GM18867 (cell line): ENCODE data around the gene SCYL3.
"Not testable (repeated sequence)": the region's sequence is repeated elsewhere in the genome, so short reads cannot be mapped to it uniquely, and the experiment has no call there.

ENCODE experiments used
- ATAC-seq: cut with Tn5 transposase; IDR thresholded peaks from one replicate; pipeline ENCODE4 v1.9.1; 2021; ENCODE audit warnings: mild to moderate bottlenecking, moderate library complexity; ENCODE audit not compliant: unreplicated experiment

SCYL3 gene

DNA sequence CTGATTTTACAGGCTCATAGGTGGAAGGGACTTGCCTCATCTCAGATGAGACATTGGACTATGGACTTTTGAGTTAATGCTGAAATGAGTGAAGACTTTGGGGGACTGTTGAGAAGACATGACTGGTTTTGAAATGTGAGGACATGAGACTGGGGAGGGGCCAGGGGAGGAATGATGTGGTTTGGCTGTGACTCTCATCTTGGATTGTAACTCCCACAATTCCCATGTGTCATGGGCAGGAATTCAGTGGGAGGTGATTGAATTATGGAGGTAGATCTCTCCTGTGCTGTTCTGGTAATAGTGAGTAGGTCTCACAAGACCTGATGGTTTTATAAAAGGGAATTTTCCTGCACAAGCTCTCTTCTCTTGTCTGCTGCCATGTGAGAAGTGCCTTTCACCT is 20.8 kb downstream of the SCYL3 start:
- ATAC-seq = no peak

- not testable (repeated sequence) for ATAC-seq
These were observed 21.7 kb downstream of the SCYL3 start for GRCh38 chr1:169871988-169872387.

- no peak for ATAC-seq
These were observed 24.3 kb downstream of the SCYL3 start for GRCh38 chr1:169869426-169869825.

GRCh38 chr1:169868978-169869377 is 24.7 kb downstream of the SCYL3 start:
- ATAC-seq = no peak

GRCh38 chr1:169867012-169867675 is 26.6 kb downstream of the SCYL3 start:
- ATAC-seq = no peak

DNA sequence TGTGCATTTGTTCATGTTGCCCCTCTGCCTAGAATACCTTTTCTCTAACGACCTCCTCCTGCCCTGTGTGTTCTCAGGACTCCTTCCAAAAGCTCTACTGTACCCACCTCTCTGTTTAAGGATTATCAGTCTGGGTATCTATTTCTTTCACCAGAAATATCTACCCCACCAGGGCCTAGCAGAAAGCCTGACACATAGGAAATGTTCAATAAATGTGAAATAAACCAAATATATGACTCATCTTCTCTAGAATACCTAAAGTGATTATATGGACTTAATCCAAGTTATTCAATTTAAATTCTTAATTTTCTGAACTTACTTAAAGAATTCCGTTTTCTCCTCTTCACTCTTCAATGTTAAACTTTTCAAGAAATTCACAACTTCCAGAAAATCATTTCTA is 27.1 kb downstream of the SCYL3 start:
- no peak for ATAC-seq

- not testable (repeated sequence) for ATAC-seq
These were observed 29.2 kb downstream of the SCYL3 start for GRCh38 chr1:169864531-169864930.

DNA sequence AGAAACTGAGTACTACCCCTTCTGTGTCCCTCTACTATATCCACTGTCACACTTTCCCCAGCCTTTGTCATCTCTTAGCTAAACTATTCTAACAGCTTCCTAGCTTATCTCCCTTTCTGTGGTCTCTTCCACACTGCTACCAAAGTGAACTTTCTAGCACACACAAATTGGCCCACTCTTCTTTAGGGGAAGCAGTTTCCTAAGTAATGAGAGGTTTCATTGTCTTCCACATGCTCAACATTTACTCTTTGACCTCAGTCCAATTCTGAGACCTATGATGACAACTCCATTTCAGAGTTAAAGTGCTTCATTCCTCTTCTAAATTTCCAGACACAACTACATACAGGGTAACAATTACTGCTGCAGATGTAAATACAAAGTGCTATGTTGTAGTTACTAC is 32.9 kb downstream of the SCYL3 start:
- ATAC-seq = no peak

- ATAC-seq = no peak
These were observed 33.5 kb downstream of the SCYL3 start for GRCh38 chr1:169860187-169860586.

DNA sequence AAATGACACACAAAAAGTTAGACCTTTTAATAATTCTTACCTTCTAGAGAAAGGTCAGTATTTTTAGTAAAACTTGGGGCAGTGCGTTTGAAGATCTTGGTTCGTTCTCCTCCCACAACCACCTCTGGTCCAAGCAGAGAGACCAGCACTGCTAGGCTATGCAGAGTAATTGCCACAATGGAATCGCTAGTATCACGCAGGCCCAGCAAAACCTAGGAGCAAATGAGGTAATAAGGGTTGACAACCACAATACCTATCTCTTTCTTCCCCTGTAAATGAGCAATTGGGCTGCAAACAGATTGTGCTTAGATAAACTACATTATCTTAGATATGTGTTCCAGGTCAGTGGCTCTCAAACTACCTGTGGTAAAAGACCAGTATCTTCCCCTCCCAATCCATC is 34.7 kb downstream of the SCYL3 start:
- ATAC-seq = no peak

DNA sequence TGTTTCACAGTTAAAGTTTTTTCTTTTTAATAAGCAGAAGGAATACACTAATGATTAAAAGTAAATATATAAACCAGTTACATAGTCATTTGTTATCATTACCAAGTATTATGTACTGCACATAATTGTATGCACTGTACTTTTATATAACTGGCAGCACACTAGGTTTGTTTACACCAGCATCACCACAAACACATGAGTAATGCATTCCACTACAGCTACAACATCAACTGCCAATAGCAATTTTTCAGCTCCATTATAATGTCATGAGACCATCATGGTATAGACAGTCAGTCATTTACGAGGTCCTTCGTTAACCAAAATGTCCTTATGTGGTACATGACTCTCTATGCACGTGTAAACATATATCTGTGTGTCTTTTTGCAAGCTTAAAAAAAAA is 35.2 kb downstream of the SCYL3 start:
- no peak for ATAC-seq

GRCh38 chr1:169853341-169853740 is 40.4 kb downstream of the SCYL3 start:
- ATAC-seq = no peak

DNA sequence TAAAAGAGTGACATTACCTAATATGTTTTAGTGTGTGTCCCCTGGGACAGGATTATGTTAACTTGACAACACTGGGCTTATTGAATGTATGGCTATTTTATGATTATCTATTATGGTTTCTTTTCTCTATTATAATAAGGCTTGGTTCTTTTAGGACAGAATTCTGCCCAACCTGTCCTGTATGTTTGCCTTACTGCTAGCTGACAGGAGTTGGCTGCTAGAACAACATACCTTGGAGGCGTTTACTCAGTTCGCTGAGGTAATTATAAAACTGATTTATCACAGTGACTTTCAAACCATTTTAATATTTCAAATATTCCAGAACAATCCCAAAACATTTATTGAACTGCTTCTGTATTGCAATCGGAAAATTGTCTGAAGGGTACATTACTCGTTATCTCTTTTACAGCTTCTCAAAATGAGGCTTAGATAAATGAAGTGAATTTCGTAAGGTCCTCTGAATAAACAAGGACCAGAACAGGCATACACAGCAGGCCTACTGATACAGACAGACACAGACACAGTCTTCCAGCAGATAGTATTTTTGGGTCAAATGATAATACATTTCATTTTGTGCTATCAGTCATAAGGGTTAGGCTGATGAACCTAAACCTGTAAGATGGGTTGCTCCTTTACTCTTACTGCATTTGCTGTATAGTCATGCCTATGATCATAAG is 44.2 kb downstream of the SCYL3 start:
- ATAC-seq = no peak

GRCh38 chr1:169848456-169848855 is 45.2 kb downstream of the SCYL3 start:
- ATAC-seq = no peak

GRCh38 chr1:169844941-169845608 is 48.6 kb downstream of the SCYL3 start:
- no peak for ATAC-seq

DNA sequence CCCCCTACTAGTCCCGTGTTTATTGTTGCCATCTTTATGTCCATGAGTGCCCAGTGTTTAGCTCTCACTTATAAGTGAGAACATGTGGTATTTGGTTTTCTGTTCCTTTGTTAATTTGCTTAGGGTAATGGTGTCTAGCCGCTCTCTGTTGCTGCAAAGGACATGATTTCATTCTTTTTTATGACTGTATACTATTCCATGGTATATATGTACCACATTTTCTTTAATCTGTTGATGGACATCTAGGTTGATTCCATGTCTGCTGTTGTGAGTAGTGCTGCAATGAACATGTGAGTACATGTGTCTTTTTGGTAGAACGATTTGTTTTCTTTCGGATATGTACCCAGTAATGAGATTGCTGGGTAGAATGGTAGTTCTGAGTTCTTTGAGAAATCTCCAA is 54.8 kb downstream of the SCYL3 start:
- no peak for ATAC-seq

DNA sequence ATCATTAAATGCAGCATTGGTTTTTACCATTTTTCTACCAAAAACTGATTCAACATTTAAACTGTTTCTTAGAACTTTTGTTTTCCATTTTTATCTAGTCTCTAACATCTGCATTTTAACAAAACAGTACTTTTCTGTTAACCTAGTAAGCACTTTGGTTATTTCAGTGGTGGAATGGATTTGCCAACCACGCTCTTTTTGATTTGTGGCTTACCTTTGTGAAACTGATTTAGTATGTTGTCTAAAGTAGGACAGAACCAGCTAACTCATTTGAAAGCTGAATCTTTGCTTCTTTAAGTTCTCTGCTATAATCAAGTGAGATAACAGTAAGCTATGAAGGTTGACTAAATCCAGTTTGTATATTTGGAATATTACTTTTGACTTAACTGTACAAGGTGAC is 57.5 kb downstream of the SCYL3 start:
- ATAC-seq = no peak

DNA sequence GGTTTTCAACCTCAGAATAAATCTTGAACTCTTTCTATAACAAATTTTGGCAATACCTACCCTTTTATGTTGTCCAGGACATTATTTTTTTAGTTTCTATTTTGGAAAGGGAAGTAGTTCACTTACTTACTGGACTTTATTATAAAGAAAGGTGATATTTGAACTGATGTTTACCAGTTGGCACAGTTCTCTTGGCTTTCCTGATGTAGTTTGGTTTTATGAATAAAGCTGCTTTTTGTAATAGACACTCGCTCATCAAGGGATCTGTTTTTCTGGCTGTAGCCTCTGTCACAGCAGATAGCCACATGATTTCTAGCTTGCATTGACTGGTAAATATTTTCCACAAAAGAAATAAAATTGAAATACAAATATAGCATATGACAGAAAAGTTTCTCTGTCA is 58.0 kb downstream of the SCYL3 start:
- ATAC-seq = no peak

DNA sequence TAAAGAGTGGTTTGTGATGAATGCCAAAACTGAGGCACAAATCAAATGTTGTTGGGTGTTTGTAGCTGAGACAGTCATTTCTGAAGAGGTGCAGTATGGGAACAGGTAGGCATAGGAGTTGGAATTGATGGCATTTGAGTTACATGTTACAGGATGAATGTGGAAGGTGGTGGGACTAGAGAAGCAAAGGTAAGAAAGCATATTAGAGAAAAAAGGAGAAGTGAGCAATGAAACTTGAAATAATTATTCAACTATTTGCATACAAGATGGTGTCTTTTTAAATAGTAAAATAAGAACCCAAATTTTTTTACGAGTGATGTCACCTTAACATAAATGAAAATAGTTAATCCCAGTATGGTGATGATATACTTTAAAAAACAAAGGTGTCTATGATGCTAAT is 58.8 kb downstream of the SCYL3 start:
- ATAC-seq = no peak

DNA sequence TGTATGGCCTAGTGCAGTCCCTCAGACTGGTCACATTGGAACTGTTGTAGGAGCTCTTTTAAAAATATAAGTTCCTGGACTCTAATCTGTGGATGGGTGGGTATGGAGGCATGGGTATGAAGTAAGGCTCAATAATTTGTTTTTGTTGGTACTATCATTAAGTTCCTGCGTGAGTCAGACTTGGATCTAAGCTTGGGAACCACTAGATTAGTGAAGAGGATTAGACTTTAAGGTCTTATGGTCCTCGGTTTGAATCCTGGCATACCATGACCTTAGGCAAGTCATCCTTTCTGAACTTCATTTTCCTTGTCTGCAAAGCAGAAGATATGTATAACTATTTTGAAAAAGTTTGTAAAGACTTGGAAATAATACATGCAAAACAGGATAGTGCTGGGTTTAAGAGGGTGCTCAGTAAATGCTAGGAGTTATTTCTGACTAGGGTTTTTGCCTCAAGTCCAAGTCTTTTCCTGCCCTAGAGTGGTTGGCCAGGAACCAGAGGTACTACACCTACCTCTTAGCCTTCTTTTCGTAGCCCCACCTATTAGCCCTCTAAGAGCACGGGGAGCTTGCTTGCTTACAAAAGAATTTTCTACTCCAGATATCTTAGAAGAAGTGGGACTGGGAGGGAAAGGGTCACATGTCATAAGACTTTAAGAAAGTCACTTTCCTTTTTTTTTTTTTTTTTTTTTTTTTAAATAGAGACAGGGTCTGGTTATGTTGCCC is 60.4 kb downstream of the SCYL3 start:
- no peak for ATAC-seq

DNA sequence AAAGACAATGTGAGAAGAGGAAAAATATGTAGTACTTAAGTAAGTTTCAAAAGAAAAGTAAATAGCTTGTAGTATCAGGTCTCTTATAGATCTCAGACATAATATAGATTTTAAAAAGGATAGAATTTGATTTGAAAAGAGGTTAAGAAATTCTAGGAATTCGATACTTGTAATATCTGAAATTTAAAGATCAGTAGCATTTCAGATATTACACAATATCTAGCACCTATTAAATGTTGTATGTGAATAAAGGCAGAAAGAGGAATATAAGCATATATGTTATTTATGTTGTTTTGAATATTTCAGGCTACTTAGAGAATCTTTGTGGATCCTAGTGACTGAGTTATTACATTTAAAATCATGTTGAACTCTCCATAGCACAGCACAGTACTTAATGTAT is 64.0 kb downstream of the SCYL3 start:
- no peak for ATAC-seq

DNA sequence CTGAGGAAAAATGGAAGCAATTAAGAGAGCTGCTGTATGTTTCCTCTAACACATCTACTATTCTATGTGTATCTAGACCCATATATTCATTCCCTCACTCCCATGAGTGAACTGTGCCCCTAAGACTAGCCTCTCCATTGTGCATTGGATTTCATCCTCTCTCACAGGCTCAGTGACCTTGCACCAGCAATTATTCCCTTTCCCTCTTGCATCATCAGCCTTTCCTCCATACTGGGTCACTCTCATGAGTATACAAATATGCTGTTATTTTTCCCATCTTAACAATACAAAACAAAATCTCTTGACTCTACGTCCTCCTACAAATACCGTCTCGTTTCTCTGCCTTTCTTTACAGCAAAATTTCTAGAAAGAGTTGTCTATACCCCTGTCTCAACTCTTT is 69.5 kb downstream of the SCYL3 start:
- no peak for ATAC-seq
